GM21423 (cell line): Measurements from ENCODE around the gene RPL10A.
"Not testable (repeated sequence)": the region's sequence is repeated elsewhere in the genome, so short reads cannot be mapped to it uniquely, and the experiment has no call there.

Source experiments
- ATAC-seq: cut with Tn5 transposase; IDR thresholded peaks from one replicate; pipeline ENCODE4 v1.9.1; 2021; ENCODE audit warnings: mild to moderate bottlenecking, moderate library complexity; ENCODE audit not compliant: unreplicated experiment

Gene RPL10A

GRCh38 chr6:35508027-35508426, 39.8 kb downstream of the RPL10A start:
- ATAC-seq, result no peak

GRCh38 chr6:35508542-35508941, 40.3 kb downstream of the RPL10A start:
- no peak for ATAC-seq

GRCh38 chr6:35510916-35511561, 42.8 kb downstream of the RPL10A start:
- no peak for ATAC-seq

- no peak for ATAC-seq
Measured at GRCh38 chr6:35511562-35511941, 43.4 kb downstream of the RPL10A start.

GRCh38 chr6:35512006-35512405, 43.8 kb downstream of the RPL10A start:
- no peak for ATAC-seq

- no peak for ATAC-seq
Measured at GRCh38 chr6:35512740-35513139, 44.5 kb downstream of the RPL10A start, which contains the start of gene TULP1. TSS of gene TULP1 (minus strand) at chr6:35512896. CDS start at chr6:35512858, 38 bp downstream.

GRCh38 chr6:35514587-35514986, 46.4 kb downstream of the RPL10A start:
- no peak for ATAC-seq

- ATAC-seq, result not testable (repeated sequence)
Measured at GRCh38 chr6:35515939-35516338, 47.7 kb downstream of the RPL10A start.

GRCh38 chr6:35516712-35517111, 48.5 kb downstream of the RPL10A start:
- ATAC-seq, result no peak

- not testable (repeated sequence) for ATAC-seq
Measured at GRCh38 chr6:35517978-35518377, 49.8 kb downstream of the RPL10A start.

GRCh38 chr6:35518566-35519312, 50.5 kb downstream of the RPL10A start:
- ATAC-seq, result no peak

- ATAC-seq, result no peak
Measured at GRCh38 chr6:35519313-35520015, 51.3 kb downstream of the RPL10A start.
